ENCODE data around the gene PUS10. TPM values are rescaled to one million over a fixed set of nuclear protein-coding genes. Genes with fewer than 3 reads are reported as not detected.

The PUS10 gene
- total and polyA plus RNA-seq, 2 of the 13 experiments (the other 11 are each of a cell fraction or from before 2014, with no cell fraction given) = 41.4 to 44.3 TPM

DNA sequence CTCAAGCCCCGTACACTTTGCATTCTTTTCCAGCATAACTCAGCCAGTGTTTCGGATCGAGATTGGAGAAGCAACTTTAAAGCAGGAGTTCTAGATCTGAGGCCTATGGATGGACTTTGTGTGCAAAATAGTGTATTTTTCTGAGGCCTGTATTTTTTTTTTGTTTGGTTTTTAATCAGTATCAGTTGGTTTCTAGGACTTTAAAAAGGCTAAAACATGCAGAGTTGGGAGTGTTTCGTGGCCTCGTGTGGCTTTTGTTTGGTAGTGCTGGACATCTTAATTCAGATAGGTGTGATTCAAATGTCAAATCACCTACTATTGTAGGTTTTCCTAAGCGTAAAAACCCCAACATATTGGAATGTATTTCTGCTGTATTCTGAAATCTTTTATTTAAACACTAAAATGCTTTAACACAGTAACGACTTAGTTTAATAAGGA is 282 bp upstream of the PUS10 start (continued):
- TF ChIP-seq ZNF441 (CRISPR knock-in tag; IDR thresholded peaks at IDR 0.05; ENCODE audit: borderline replicate concordance) (no peak), CBFB (CRISPR knock-in tag; IDR thresholded peaks at IDR 0.05) (no peak), RBFOX2 (IDR thresholded peaks at IDR 0.05; ENCODE audit: low read depth, low read length) (no peak), KLF11 (CRISPR knock-in tag; IDR thresholded peaks at IDR 0.05) (no peak), ZC3H4 (CRISPR knock-in tag; IDR thresholded peaks at IDR 0.05; ENCODE audit: borderline replicate concordance) (no peak), MIXL1 (CRISPR knock-in tag; IDR thresholded peaks at IDR 0.05) (no peak), ZNF761 (CRISPR knock-in tag; conservative IDR thresholded peaks at IDR 0.05) (no peak), HOXA9 (CRISPR knock-in tag; IDR thresholded peaks at IDR 0.05; ENCODE audit: borderline replicate concordance) (no peak), NR2C2 (CRISPR knock-in tag; IDR thresholded peaks at IDR 0.05; ENCODE audit: borderline replicate concordance) (no peak), ZGPAT (CRISPR knock-in tag; IDR thresholded peaks at IDR 0.05) (no peak; the same call in 1 of the 2 replicates), GMEB1 (CRISPR knock-in tag; IDR thresholded peaks at IDR 0.05; ENCODE audit: borderline replicate concordance) (no peak), TBP (CRISPR knock-in tag; IDR thresholded peaks at IDR 0.05) (no peak), ZNF777 (CRISPR knock-in tag; IDR thresholded peaks at IDR 0.05) (no peak), FLYWCH1 (CRISPR knock-in tag; IDR thresholded peaks at IDR 0.05) (no peak), GATAD2A (CRISPR knock-in tag; IDR thresholded peaks at IDR 0.05) (peak; percentile 98; the same call in 1 of the 2 replicates), ZNF296 (CRISPR knock-in tag; conservative IDR thresholded peaks at IDR 0.05) (no peak), ZNF781 (CRISPR knock-in tag; IDR thresholded peaks at IDR 0.05; ENCODE audit: borderline replicate concordance, not compliant biosample characterization) (no peak), ZNF839 (CRISPR knock-in tag; IDR thresholded peaks at IDR 0.05; ENCODE audit: borderline replicate concordance) (no peak), ZNF276 (CRISPR knock-in tag; IDR thresholded peaks at IDR 0.05; ENCODE audit: low read depth) (no peak), SNAI1 (CRISPR knock-in tag; IDR thresholded peaks at IDR 0.05; ENCODE audit: borderline replicate concordance) (no peak), SOX6 (IDR thresholded peaks at IDR 0.05) (no peak), SOX6 (CRISPR knock-in tag; IDR thresholded peaks at IDR 0.05) (no peak; the same call in 1 of the 2 replicates), ZNF432 (CRISPR knock-in tag; IDR thresholded peaks at IDR 0.05; ENCODE audit: borderline replicate concordance) (no peak)
- TF ChIP-seq, protein P1, sequence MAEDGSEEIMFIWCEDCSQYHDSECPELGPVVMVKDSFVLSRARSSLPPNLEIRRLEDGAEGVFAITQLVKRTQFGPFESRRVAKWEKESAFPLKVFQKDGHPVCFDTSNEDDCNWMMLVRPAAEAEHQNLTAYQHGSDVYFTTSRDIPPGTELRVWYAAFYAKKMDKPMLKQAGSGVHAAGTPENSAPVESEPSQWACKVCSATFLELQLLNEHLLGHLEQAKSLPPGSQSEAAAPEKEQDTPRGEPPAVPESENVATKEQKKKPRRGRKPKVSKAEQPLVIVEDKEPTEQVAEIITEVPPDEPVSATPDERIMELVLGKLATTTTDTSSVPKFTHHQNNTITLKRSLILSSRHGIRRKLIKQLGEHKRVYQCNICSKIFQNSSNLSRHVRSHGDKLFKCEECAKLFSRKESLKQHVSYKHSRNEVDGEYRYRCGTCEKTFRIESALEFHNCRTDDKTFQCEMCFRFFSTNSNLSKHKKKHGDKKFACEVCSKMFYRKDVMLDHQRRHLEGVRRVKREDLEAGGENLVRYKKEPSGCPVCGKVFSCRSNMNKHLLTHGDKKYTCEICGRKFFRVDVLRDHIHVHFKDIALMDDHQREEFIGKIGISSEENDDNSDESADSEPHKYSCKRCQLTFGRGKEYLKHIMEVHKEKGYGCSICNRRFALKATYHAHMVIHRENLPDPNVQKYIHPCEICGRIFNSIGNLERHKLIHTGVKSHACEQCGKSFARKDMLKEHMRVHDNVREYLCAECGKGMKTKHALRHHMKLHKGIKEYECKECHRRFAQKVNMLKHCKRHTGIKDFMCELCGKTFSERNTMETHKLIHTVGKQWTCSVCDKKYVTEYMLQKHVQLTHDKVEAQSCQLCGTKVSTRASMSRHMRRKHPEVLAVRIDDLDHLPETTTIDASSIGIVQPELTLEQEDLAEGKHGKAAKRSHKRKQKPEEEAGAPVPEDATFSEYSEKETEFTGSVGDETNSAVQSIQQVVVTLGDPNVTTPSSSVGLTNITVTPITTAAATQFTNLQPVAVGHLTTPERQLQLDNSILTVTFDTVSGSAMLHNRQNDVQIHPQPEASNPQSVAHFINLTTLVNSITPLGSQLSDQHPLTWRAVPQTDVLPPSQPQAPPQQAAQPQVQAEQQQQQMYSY (CRISPR knock-in tag; IDR thresholded peaks at IDR 0.05) = peak; percentile 53; the same call in 1 of the 2 replicates

Measured in HepG2 (cell line).